Measurements from ENCODE around the gene NEDD9. TPM values are rescaled to one million over a fixed set of nuclear protein-coding genes. Genes with fewer than 3 reads are reported as not detected.

NEDD9 gene
- total RNA-seq, 1 donor from 2014 or later, result 14.1 TPM

GRCh38 chr6:11237956-11238355 lies 5.5 kb upstream of the NEDD9 start:
- intact Hi-C loops (cut with DNase I), result no loop called here

GRCh38 chr6:11237428-11237827 lies 5.0 kb upstream of the NEDD9 start:
- DNase-seq (ENCODE audit: low spot score), result no peak
- intact Hi-C loops (cut with DNase I), result no loop called here

More at GRCh38 chr6:11237956-11238355, 5.5 kb upstream of the NEDD9 start:
- DNase-seq (ENCODE audit: low spot score), result no peak

GRCh38 chr6:11236915-11237314 lies 4.4 kb upstream of the NEDD9 start:
- DNase-seq (ENCODE audit: low spot score), result no peak
- intact Hi-C loops (cut with DNase I), result no loop called here

GRCh38 chr6:11236076-11236750 lies 3.7 kb upstream of the NEDD9 start:
- intact Hi-C loops (cut with DNase I), result no loop called here

GRCh38 chr6:11235062-11235461 lies 2.6 kb upstream of the NEDD9 start:
- no peak for DNase-seq (ENCODE audit: low spot score)
- intact Hi-C loops (cut with DNase I), result no loop called here

More at GRCh38 chr6:11236076-11236750, 3.7 kb upstream of the NEDD9 start:
- no peak for DNase-seq (ENCODE audit: low spot score)

- DNase-seq (ENCODE audit: low spot score), result no peak
- intact Hi-C loops (cut with DNase I), result loop anchor here (5.0 kb wide), 3 partner anchors 62 to 133 kb away; no protein-coding TSS in a partner anchor
Observed at GRCh38 chr6:11233673-11234573, 1.5 kb upstream of the NEDD9 start.

- no peak for DNase-seq (ENCODE audit: low spot score)
- intact Hi-C loops (cut with DNase I), result loop anchor here (5.0 kb wide), 3 partner anchors 61 to 134 kb away; no protein-coding TSS in a partner anchor
Observed at GRCh38 chr6:11232770-11233626, 530 bp upstream of the NEDD9 start.

GRCh38 chr6:11231564-11232192 lies 790 bp downstream of the NEDD9 start:
- DNase-seq (ENCODE audit: low spot score), result no peak
- intact Hi-C loops (cut with DNase I), result loop anchor here (5.0 kb wide), 3 partner anchors 59 to 136 kb away; no protein-coding TSS in a partner anchor

- DNase-seq (ENCODE audit: low spot score), result no peak
- intact Hi-C loops (cut with DNase I), result loop anchor here (5.0 kb wide), 3 partner anchors 59 to 136 kb away; no protein-coding TSS in a partner anchor
Observed at GRCh38 chr6:11231108-11231463, 1.4 kb downstream of the NEDD9 start.

- DNase-seq (ENCODE audit: low spot score), result no peak
- intact Hi-C loops (cut with DNase I), result loop anchor here (5.0 kb wide), 3 partner anchors 58 to 137 kb away; no protein-coding TSS in a partner anchor
Observed at GRCh38 chr6:11230158-11231107, 2.0 kb downstream of the NEDD9 start.

- intact Hi-C loops (cut with DNase I), result loop anchor here (5.0 kb wide), 3 partner anchors 57 to 138 kb away; no protein-coding TSS in a partner anchor
Observed at GRCh38 chr6:11229655-11230046, 2.8 kb downstream of the NEDD9 start.

GRCh38 chr6:11228935-11229654 lies 3.4 kb downstream of the NEDD9 start:
- intact Hi-C loops (cut with DNase I), result no loop called here
- no peak for DNase-seq (ENCODE audit: low spot score)

More at GRCh38 chr6:11229655-11230046, 2.8 kb downstream of the NEDD9 start:
- DNase-seq (ENCODE audit: low spot score), result no peak

- intact Hi-C loops (cut with DNase I), result no loop called here
- DNase-seq (ENCODE audit: low spot score), result no peak
Observed at GRCh38 chr6:11227698-11228097, 4.8 kb downstream of the NEDD9 start.

- DNase-seq (ENCODE audit: low spot score), result no peak
- intact Hi-C loops (cut with DNase I), result no loop called here
Observed at GRCh38 chr6:11226005-11226404, 6.5 kb downstream of the NEDD9 start.

- intact Hi-C loops (cut with DNase I), result loop anchor here (5.0 kb wide), 1 partner anchor 207 kb away; no protein-coding TSS in a partner anchor
- no peak for DNase-seq (ENCODE audit: low spot score)
Observed at GRCh38 chr6:11224966-11225463, 7.5 kb downstream of the NEDD9 start.

GRCh38 chr6:11224252-11224965 lies 8.1 kb downstream of the NEDD9 start:
- DNase-seq (ENCODE audit: low spot score), result no peak
- intact Hi-C loops (cut with DNase I), result loop anchor here (5.0 kb wide), 1 partner anchor 208 kb away; no protein-coding TSS in a partner anchor

Measured in cardiac septum (tissue), 1 donor.